Measurements from ENCODE around the gene CDH24.

CDH24 gene

GRCh38 chr14:23023022-23023794, 34.1 kb downstream of the CDH24 start:
- no peaks in the 10 kb centered on the region for H3K36me3 ChIP-seq (ENCODE audit: control insufficient read depth, insufficient read depth, low read length)
- no peak overlapping the region for H3K4me2 ChIP-seq (ENCODE audit: low read length)
- no peaks in the 10 kb centered on the region for H3K27me3 ChIP-seq (ENCODE audit: control insufficient read depth, insufficient read depth, low read length)
- H3K79me2 ChIP-seq, result no peaks in the 10 kb centered on the region
- H3K4me1 ChIP-seq, result peaks cover 4% of the 10 kb centered on the region
- no peak overlapping the region for H3K9ac ChIP-seq
- H3K4me3 ChIP-seq (ENCODE audit: low read depth, low read length), result no peak overlapping the region
- no peaks in the 10 kb centered on the region for H3K9me3 ChIP-seq (ENCODE audit: control insufficient read depth, low read length)
- H3K27ac ChIP-seq, result no peak overlapping the region
- no peak for TF ChIP-seq CTCF (IDR thresholded peaks at IDR 0.05)
- H2AFZ ChIP-seq, result no peak overlapping the region

GRCh38 chr14:23021889-23022442, 35.4 kb downstream of the CDH24 start:
- H3K27me3 ChIP-seq (ENCODE audit: control insufficient read depth, insufficient read depth, low read length), result no peaks in the 10 kb centered on the region
- peaks cover 4% of the 10 kb centered on the region for H3K4me1 ChIP-seq
- H3K9ac ChIP-seq, result no peak overlapping the region
- H3K4me2 ChIP-seq (ENCODE audit: low read length), result no peak overlapping the region
- H3K9me3 ChIP-seq (ENCODE audit: control insufficient read depth, low read length), result no peaks in the 10 kb centered on the region
- no peaks in the 10 kb centered on the region for H3K79me2 ChIP-seq
- H2AFZ ChIP-seq, result peak overlapping the region; percentile 43
- no peak overlapping the region for H3K4me3 ChIP-seq (ENCODE audit: low read depth, low read length)
- no peak overlapping the region for H3K27ac ChIP-seq
- no peak for TF ChIP-seq CTCF (IDR thresholded peaks at IDR 0.05)
- no peaks in the 10 kb centered on the region for H3K36me3 ChIP-seq (ENCODE audit: control insufficient read depth, insufficient read depth, low read length)

- Histone ChIP-seq H3K4me2 (ENCODE audit: low read length) (no peak overlapping the region), H3K27ac (no peak overlapping the region), H3K9me3 (ENCODE audit: control insufficient read depth, low read length) (no peaks in the 10 kb centered on the region), H3K4me1 (peaks cover 4% of the 10 kb centered on the region), H2AFZ (peak overlapping the region; percentile 43), H3K4me3 (ENCODE audit: low read depth, low read length) (no peak overlapping the region), H3K9ac (no peak overlapping the region), H3K79me2 (no peaks in the 10 kb centered on the region), H3K27me3 (ENCODE audit: control insufficient read depth, insufficient read depth, low read length) (no peaks in the 10 kb centered on the region), H3K36me3 (ENCODE audit: control insufficient read depth, insufficient read depth, low read length) (no peaks in the 10 kb centered on the region)
- TF ChIP-seq CTCF (IDR thresholded peaks at IDR 0.05), result no peak
Observed at GRCh38 chr14:23021434-23021833, 35.9 kb downstream of the CDH24 start.

GRCh38 chr14:23020143-23021128, 36.9 kb downstream of the CDH24 start:
- H3K9ac ChIP-seq, result no peak overlapping the region
- H2AFZ ChIP-seq, result no peak overlapping the region
- TF ChIP-seq CTCF (IDR thresholded peaks at IDR 0.05), result no peak
- no peaks in the 10 kb centered on the region for H3K79me2 ChIP-seq
- H3K27me3 ChIP-seq (ENCODE audit: control insufficient read depth, insufficient read depth, low read length), result no peaks in the 10 kb centered on the region
- H3K4me2 ChIP-seq (ENCODE audit: low read length), result no peak overlapping the region
- H3K27ac ChIP-seq, result no peak overlapping the region
- no peaks in the 10 kb centered on the region for H3K36me3 ChIP-seq (ENCODE audit: control insufficient read depth, insufficient read depth, low read length)
- H3K9me3 ChIP-seq (ENCODE audit: control insufficient read depth, low read length), result no peaks in the 10 kb centered on the region
- H3K4me1 ChIP-seq, result peaks cover 4% of the 10 kb centered on the region
- no peak overlapping the region for H3K4me3 ChIP-seq (ENCODE audit: low read depth, low read length)
